Large intestine (tissue), 3 donors: Measurements from ENCODE around the gene SNRPF. TPM values are rescaled to one million over a fixed set of nuclear protein-coding genes. Genes with fewer than 3 reads are reported as not detected.

ENCODE experiments used
- DNase-seq, 2 donors: peaks; one replicate each; pipeline versions ENCODE4 v3.0.0 to v3.0.0-alpha.2; 2013
- H3K27ac ChIP-seq: one replicate; pipeline ENCODE4 v1.5.1; 2013; ENCODE audit warnings: low read length
- H3K27me3 ChIP-seq: 2 replicates; pipeline ENCODE4 v1.6.1; 2013; ENCODE audit warnings: low read length; ENCODE audit not compliant: control insufficient read depth, insufficient read depth
- H3K36me3 ChIP-seq: 2 replicates; pipeline ENCODE4 v1.6.1; 2013; ENCODE audit warnings: low read length; ENCODE audit not compliant: control insufficient read depth, insufficient read depth
- H3K4me1 ChIP-seq: one replicate; pipeline ENCODE4 v1.6.1; 2013; ENCODE audit warnings: low read length; ENCODE audit not compliant: control insufficient read depth, insufficient read depth
- H3K4me3 ChIP-seq: one replicate; pipeline ENCODE4 v1.5.1; 2013; ENCODE audit warnings: low read length
- H3K9me3 ChIP-seq: one replicate; pipeline ENCODE4 v1.6.1; 2013; ENCODE audit warnings: mild to moderate bottlenecking, low read depth, low read length, moderate library complexity; ENCODE audit not compliant: control insufficient read depth
- WGBS: methylation state at CpG from one replicate; pipeline ENCODE4 v1.1.5; 2013; ENCODE audit warnings: low lambda C conversion rate; ENCODE audit not compliant: insufficient coverage; 5-methylcytosine and 5-hydroxymethylcytosine counted together
- polyA plus RNA-seq: library from polyadenylated mRNA; unstranded; fragments of 120-200 nt; gene quantifications from one replicate; pipeline ENCODE4 v1.2.1, GENCODE V29; 2013

Gene SNRPF
- polyA plus RNA-seq, 1 donor, result 43.6 TPM

GRCh38 chr12:95882080-95882479 is 23.3 kb downstream of the SNRPF start:
- Histone ChIP-seq H3K4me1 (no peaks in the 10 kb centered on the region), H3K27me3 (no peaks in the 10 kb centered on the region), H3K9me3 (no peaks in the 10 kb centered on the region), H3K36me3 (no peaks in the 10 kb centered on the region), H3K27ac (no peak overlapping the region), H3K4me3 (no peak overlapping the region)
- DNase-seq, result no peak
- 83% methylated on average over 1 of the region's 1 CpG for WGBS

GRCh38 chr12:95882873-95883272 is 24.1 kb downstream of the SNRPF start:
- Histone ChIP-seq H3K36me3 (no peaks in the 10 kb centered on the region), H3K4me3 (no peak overlapping the region), H3K9me3 (no peaks in the 10 kb centered on the region), H3K27ac (no peak overlapping the region), H3K27me3 (no peaks in the 10 kb centered on the region), H3K4me1 (no peaks in the 10 kb centered on the region)
- peak in 1 of 2 donors; percentile 41 for DNase-seq
- 26% methylated on average over 4 of the region's 4 CpGs for WGBS

GRCh38 chr12:95884998-95885397 is 26.2 kb downstream of the SNRPF start:
- no peaks in the 10 kb centered on the region for H3K36me3 ChIP-seq
- no peak for DNase-seq
- H3K4me3 ChIP-seq, result no peak overlapping the region
- H3K9me3 ChIP-seq, result no peaks in the 10 kb centered on the region
- 100% methylated on average over 1 of the region's 3 CpGs for WGBS
- H3K27ac ChIP-seq, result no peak overlapping the region
- no peaks in the 10 kb centered on the region for H3K4me1 ChIP-seq
- H3K27me3 ChIP-seq, result no peaks in the 10 kb centered on the region

GRCh38 chr12:95887311-95887710 is 28.6 kb downstream of the SNRPF start:
- Histone ChIP-seq H3K27ac (no peak overlapping the region), H3K4me3 (no peak overlapping the region), H3K9me3 (no peaks in the 10 kb centered on the region), H3K27me3 (no peaks in the 10 kb centered on the region), H3K36me3 (no peaks in the 10 kb centered on the region), H3K4me1 (no peaks in the 10 kb centered on the region)
- WGBS, result 88% methylated on average over 2 of the region's 5 CpGs
- no peak for DNase-seq

GRCh38 chr12:95890958-95891357 is 32.2 kb downstream of the SNRPF start:
- H3K27ac ChIP-seq, result no peak overlapping the region
- no peaks in the 10 kb centered on the region for H3K4me1 ChIP-seq
- no peaks in the 10 kb centered on the region for H3K36me3 ChIP-seq
- 70% methylated on average over 2 of the region's 3 CpGs for WGBS
- no peak for DNase-seq
- no peaks in the 10 kb centered on the region for H3K27me3 ChIP-seq
- no peak overlapping the region for H3K4me3 ChIP-seq
- H3K9me3 ChIP-seq, result no peaks in the 10 kb centered on the region

GRCh38 chr12:95896846-95897245 is 38.1 kb downstream of the SNRPF start:
- Histone ChIP-seq H3K4me1 (no peaks in the 10 kb centered on the region), H3K36me3 (no peaks in the 10 kb centered on the region), H3K27me3 (no peaks in the 10 kb centered on the region), H3K4me3 (no peak overlapping the region), H3K27ac (no peak overlapping the region), H3K9me3 (no peaks in the 10 kb centered on the region)
- WGBS, result no CpG with 5 or more reads among the region's 4 CpGs
- no peak for DNase-seq

- WGBS, result no CpG with 5 or more reads among the region's 4 CpGs
- Histone ChIP-seq H3K4me1 (no peaks in the 10 kb centered on the region), H3K9me3 (no peaks in the 10 kb centered on the region)
Measured at GRCh38 chr12:95898081-95898480, 39.3 kb downstream of the SNRPF start.

GRCh38 chr12:95908573-95908972 is 49.8 kb downstream of the SNRPF start:
- Histone ChIP-seq H3K27me3 (peaks cover 4% of the 10 kb centered on the region), H3K4me3 (no peak overlapping the region), H3K4me1 (no peaks in the 10 kb centered on the region), H3K9me3 (no peaks in the 10 kb centered on the region), H3K36me3 (no peaks in the 10 kb centered on the region), H3K27ac (no peak overlapping the region)
- DNase-seq, result no peak

More at GRCh38 chr12:95898081-95898480, 39.3 kb downstream of the SNRPF start:
- no peak overlapping the region for H3K27ac ChIP-seq
- no peak for DNase-seq
- no peaks in the 10 kb centered on the region for H3K27me3 ChIP-seq
- H3K4me3 ChIP-seq, result no peak overlapping the region
- no peaks in the 10 kb centered on the region for H3K36me3 ChIP-seq

- no peak overlapping the region for H3K27ac ChIP-seq
- WGBS, result 80% methylated on average over 1 of the region's 3 CpGs
- H3K4me1 ChIP-seq, result no peaks in the 10 kb centered on the region
Measured at GRCh38 chr12:95909871-95910270, 51.1 kb downstream of the SNRPF start.

More at GRCh38 chr12:95909871-95910270, 51.1 kb downstream of the SNRPF start:
- Histone ChIP-seq H3K4me3 (no peak overlapping the region), H3K9me3 (no peaks in the 10 kb centered on the region), H3K27me3 (no peaks in the 10 kb centered on the region), H3K36me3 (no peaks in the 10 kb centered on the region)
- DNase-seq, result no peak

Other genes with a start within 250 kb of the SNRPF start
- 28.4 TPM for gene NTN4, start 68.2 kb upstream of the SNRPF start, polyA plus RNA-seq
- gene CCDC38, start 83.7 kb downstream of the SNRPF start, polyA plus RNA-seq, result 0.36 TPM
- 2.7 TPM for gene AMDHD1, start 84.4 kb downstream of the SNRPF start, polyA plus RNA-seq
- gene HAL, start 137.4 kb downstream of the SNRPF start, polyA plus RNA-seq, result 3.6 TPM
- 218 TPM for gene LTA4H, start 176.6 kb downstream of the SNRPF start, polyA plus RNA-seq